Activated naive CD4-positive, alpha-beta T cell (primary cell): ENCODE results near the gene MYBBP1A.
A peak's percentile ranks its signal among the peaks of the same experiment; 100 is the strongest.

Source experiments
- DNase-seq, 4 experiments: peaks; one replicate each; lab custom pipeline; 2025; lab: John Stamatoyannopoulos, UW

The MYBBP1A gene

GRCh38 chr17:4520060-4520893 is 34.9 kb downstream of the MYBBP1A start:
- DNase-seq: no peak

- no peak for DNase-seq
Measured at GRCh38 chr17:4519361-4519788, 35.8 kb downstream of the MYBBP1A start.

GRCh38 chr17:4518901-4519300 is 36.3 kb downstream of the MYBBP1A start:
- DNase-seq: no peak

GRCh38 chr17:4516735-4517134 is 38.4 kb downstream of the MYBBP1A start:
- DNase-seq: no peak

GRCh38 chr17:4515501-4515900 is 39.7 kb downstream of the MYBBP1A start:
- DNase-seq: no peak

- DNase-seq: no peak
Measured at GRCh38 chr17:4514779-4515178, 40.4 kb downstream of the MYBBP1A start.

GRCh38 chr17:4514206-4514605 is 41.0 kb downstream of the MYBBP1A start:
- DNase-seq: no peak

- DNase-seq: no peak
Measured at GRCh38 chr17:4513113-4514032, 41.8 kb downstream of the MYBBP1A start.

- DNase-seq: no peak
Measured at GRCh38 chr17:4512156-4513112, 42.8 kb downstream of the MYBBP1A start.

GRCh38 chr17:4511199-4511932 is 43.8 kb downstream of the MYBBP1A start:
- no peak for DNase-seq

- no peak for DNase-seq
Measured at GRCh38 chr17:4510618-4510941, 44.6 kb downstream of the MYBBP1A start.

- no peak for DNase-seq
Measured at GRCh38 chr17:4509923-4510617, 45.1 kb downstream of the MYBBP1A start.

GRCh38 chr17:4509401-4509800 is 45.8 kb downstream of the MYBBP1A start:
- DNase-seq: peak in 1 of 4 experiments; percentile 11

GRCh38 chr17:4508207-4508606 is 47.0 kb downstream of the MYBBP1A start:
- DNase-seq: no peak

GRCh38 chr17:4507361-4508111 is 47.6 kb downstream of the MYBBP1A start:
- DNase-seq: no peak

GRCh38 chr17:4506892-4507291 is 48.3 kb downstream of the MYBBP1A start:
- no peak for DNase-seq

- no peak for DNase-seq
Measured at GRCh38 chr17:4506175-4506813, 48.9 kb downstream of the MYBBP1A start.

- DNase-seq: no peak
Measured at GRCh38 chr17:4505187-4505586, 50.0 kb downstream of the MYBBP1A start.

- DNase-seq: no peak
Measured at GRCh38 chr17:4504188-4504587, 51.0 kb downstream of the MYBBP1A start.
